Lower leg skin (tissue), 3 donors: ENCODE measurements around the gene RYR2.

Source experiments
- POLR2A ChIP-seq, 2 donors: fragments of 450-650 bp; IDR thresholded peaks; one replicate each; pipeline ENCODE4 v1.6.1; 2016 to 2017; ENCODE audit warnings: antibody characterized with exemption in 2 of 2, mild to moderate bottlenecking in 1 of 2, moderate library complexity in 1 of 2
- TF ChIP-seq, protein P1 (sequence below), 3 donors: fragments of 450-650 bp; IDR thresholded peaks; one replicate each; pipeline ENCODE4 v1.5.1; 2016; ENCODE audit warnings: antibody characterized with exemption in 3 of 3, mild to moderate bottlenecking in 3 of 3, moderate library complexity in 2 of 3

DNA sequence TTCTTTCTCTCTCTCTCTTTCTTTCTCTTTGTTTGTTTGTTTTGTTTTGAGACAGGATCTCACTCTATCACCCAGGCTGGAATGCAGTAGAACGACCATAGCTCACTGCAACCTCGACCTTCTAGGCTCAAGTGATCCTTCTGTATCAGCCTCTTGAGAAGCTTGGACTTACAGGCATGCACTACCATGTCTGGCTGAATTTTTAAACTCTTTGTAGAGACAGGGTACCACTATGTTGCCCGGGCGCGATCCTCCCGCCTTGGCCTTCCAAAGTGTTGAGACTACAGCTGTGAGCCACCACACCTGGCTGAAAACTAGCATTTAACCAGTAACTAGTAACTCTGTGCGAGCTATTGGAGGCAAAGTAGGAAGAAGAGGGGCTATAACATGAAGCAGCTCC lies 523.3 kb downstream of the RYR2 start:
- no peak for TF ChIP-seq POLR2A (IDR thresholded peaks at IDR 0.05)
- TF ChIP-seq, protein P1, sequence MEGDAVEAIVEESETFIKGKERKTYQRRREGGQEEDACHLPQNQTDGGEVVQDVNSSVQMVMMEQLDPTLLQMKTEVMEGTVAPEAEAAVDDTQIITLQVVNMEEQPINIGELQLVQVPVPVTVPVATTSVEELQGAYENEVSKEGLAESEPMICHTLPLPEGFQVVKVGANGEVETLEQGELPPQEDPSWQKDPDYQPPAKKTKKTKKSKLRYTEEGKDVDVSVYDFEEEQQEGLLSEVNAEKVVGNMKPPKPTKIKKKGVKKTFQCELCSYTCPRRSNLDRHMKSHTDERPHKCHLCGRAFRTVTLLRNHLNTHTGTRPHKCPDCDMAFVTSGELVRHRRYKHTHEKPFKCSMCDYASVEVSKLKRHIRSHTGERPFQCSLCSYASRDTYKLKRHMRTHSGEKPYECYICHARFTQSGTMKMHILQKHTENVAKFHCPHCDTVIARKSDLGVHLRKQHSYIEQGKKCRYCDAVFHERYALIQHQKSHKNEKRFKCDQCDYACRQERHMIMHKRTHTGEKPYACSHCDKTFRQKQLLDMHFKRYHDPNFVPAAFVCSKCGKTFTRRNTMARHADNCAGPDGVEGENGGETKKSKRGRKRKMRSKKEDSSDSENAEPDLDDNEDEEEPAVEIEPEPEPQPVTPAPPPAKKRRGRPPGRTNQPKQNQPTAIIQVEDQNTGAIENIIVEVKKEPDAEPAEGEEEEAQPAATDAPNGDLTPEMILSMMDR (IDR thresholded peaks at IDR 0.05) = no peak
